Amniotic stem cell (primary cell): Measurements from ENCODE around the gene SPDYE1.
"Not testable (repeated sequence)": the region's sequence is repeated elsewhere in the genome, so short reads cannot be mapped to it uniquely, and the experiment has no call there.

Source experiments
- DNase-seq: peaks from one replicate; lab custom pipeline; 2025; lab: John Stamatoyannopoulos, UW

Gene SPDYE1, protein sequence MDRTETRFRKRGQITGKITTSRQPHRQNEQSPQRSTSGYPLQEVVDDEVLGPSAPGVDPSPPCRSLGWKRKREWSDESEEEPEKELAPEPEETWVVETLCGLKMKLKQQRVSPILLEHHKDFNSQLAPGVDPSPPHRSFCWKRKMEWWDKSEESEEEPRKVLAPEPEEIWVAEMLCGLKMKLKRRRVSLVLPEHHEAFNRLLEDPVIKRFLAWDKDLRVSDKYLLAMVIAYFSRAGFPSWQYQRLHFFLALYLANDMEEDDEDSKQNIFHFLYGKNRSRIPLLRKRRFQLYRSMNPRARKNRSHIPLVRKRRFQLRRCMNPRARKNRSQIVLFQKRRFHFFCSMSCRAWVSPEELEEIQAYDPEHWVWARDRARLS

DNA sequence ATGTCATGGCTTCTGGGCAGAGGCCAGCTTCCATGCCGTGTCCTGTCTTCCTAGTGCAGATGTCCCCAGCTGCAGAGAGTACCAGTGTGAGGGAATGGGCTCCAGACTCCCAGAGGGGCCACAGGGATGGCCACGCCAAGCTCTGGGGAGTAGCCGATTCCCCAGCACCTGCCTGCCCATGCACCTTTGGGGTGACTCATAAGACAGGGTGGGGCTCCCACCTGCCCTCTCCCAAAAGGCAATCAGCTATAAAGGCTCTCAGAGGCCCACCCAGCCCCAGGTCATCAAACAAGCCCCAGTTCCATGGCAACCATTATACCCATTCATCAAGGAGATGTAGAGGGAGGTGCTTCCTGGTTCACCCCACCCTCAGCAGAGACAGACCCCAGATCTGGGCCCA, at the start of gene SPDYE1:
Gene SPDYE1 (plus strand): TSS at position 366 of the 400 bp plus-strand sequence. CDS start 2,053 bp downstream, outside the sequence.
- DNase-seq: not testable (repeated sequence)

DNA sequence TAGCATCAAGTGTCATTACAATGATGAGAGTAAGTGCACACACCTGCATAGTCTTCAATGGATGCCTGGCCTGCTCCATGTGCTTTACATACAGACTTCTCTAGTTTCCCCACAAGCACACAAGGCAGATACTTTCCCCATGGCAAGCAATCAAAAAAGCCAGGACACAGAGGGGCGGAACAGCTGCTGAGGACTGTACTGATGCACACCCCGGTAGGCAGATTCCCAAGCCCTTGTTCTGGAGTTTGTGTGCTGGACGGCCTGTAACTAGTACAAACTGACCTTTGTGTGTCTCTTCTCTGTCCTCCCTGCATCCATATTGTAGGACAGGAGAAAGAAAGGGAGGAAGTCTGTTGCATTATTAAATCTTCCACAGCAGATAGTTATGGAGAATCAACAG, 45.7 kb upstream of the SPDYE1 start:
- no peak for DNase-seq

DNA sequence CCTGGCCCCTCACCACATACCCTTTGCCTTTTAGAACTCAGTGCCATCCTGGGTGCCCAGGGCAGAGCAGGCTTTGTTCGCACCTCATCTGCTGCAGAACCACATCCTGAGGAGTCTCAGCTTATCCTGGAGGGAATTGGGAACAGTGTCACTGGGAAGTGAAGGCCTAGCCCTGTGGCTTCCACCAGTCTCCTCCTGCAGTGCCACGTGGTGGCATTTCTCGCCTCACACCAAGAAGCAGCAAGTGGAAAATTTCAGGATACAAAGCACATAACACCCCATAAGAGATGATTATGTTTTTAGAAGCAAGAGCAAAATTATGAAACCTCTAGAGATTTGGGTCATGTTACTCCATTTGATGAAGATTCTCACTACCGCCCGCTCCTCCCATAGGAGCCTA, 44.6 kb upstream of the SPDYE1 start:
- DNase-seq: no peak

DNA sequence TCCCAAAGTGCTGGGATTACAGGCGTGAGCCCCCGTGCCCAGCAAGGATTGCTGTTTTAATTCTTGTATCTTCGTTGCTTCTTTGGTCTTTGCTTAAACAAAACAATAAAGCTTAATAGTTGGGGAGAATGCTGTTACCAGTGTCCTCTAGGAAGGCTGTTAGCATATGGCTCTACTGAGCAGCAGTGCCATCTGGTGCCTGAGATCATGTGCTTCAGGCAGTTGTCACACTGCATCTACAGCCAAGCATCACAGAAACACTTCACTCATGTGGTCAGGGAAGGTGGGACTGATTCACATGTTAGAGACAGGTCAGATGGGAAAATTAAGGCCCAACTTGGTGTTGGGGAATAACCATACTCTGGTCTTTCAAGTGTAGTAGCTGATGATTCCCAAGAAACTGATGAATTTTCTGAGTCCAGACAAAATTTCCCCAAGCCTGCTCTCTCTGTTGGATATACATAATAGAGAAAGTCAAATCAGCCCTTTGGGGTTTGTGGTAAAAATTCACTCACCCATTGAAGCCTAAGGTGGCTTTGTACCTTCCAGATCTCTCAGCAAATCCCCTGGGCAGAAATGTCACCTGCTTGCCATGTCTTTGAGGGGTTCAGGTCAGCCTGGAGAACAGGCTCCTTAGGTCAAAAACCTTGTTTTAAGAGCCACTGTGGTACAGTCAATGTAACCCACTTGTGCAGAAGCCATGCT, 43.0 kb upstream of the SPDYE1 start:
- DNase-seq: no peak

DNA sequence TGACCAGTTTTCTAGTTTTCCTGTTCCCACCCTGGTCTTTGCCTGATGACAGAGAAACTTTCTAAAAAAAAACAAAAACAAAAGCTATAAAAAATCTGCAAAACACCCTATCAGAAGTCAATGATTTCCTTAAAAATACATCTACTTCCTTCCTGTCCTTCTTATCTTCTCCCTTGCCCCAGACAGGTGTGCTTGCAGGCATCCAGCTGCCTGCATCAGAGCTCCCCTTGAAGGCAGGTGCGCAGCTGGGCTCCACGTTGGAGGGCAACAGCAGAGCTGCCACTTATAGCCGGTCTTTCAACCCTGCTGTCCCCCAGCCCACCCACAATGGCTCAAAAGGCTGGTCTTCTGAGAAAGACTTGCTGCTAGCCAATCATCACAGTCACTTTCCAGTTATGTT, 41.7 kb upstream of the SPDYE1 start:
- DNase-seq: no peak

DNA sequence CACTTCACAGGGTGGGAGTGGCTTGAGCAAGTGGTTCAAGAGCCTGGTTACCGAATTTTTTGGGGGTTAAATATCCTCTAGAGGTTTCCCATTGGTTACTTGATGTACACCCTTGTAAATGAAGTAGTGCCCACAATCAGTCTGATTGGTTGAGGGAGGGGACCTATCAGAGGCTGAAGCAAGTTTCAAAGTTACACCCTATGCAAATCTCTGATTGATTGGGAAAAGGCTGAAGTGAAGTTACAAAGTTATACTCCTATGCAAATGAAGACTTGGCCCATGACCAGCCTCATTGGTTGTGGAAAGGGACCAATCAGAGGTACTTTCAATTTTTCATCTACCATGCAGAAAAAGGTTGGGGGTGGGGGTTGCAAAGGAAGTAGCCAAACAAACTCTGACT, 36.8 kb upstream of the SPDYE1 start:
- no peak for DNase-seq

DNA sequence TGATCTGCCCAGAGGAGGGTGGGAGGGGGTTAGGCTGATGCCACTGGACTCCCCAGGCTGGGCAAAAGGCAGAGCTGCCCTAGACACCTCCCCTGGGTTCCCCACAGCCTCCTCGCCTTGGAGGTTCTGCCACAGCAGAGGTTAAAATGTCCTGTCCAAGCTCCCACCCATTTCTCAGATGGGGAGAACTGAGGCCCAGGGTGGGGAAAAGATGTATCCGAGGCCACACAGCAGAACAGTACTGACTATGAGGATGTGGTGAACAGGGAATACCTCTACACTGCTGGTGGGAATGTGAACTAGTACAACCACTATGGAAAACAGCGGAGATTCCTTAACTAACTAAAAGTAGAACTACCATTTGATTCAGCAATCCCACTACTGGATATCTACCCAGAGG, 31.3 kb upstream of the SPDYE1 start:
- not testable (repeated sequence) for DNase-seq

DNA sequence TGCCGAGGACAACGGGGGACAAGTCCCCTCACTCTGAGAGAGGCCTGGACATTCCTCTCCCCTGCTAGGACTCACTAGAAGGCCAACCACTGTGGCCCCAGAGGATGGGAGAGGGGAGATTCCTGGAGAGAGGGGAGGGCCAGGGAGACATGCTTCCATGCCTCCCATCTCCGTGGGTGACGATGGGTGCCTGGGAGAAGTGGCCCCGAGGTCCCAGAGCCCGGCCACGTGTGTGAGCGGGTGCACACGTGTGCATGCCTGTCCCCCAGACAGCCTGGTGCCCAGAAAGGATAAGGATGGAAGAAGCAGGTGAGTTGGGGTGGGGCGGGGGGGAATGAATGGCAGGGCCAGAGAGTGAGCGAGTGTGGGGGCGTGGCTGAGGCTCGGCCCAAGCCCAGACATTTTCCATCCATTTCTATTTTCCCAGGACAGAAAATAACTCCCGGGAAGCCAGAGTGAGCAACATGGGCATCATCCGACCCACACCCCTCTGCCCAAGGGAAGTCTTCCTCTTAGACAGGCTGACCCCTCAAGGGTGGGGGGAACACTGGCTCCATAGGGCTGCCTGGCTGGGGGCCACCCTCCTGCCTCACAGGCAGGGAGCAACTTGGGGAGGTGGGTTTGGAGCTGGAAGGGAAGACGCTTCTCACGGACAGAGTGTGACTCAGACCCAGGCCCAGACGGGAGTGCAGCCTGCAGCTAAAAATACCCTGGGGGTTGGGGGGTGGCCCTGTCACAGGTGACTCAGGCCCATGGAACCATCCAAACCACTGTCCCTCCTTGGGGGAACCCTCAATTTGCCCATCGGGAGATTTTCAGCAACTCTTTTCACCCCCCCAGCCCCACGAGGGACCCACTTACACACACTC, 29.3 kb upstream of the SPDYE1 start:
- DNase-seq: not testable (repeated sequence)

DNA sequence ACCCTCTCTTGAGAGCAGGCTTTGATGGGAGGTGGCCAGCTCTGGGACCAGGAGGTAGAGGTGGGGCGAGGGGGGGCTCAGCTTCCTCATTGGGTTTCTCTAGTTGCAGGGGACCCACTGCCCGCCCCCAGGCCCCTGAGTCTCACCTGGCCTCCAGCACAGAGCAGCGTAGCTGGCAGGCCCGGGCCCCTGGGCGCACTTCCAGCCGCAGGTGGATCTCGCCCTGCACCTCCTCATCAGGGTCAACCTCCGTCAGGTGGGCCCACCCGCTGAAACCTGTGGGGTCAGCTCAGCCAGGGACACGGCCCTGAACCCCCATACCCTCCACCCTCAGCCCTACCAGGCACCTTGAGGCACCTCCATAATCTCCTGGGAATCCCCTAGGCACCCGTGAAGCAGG, 28.1 kb upstream of the SPDYE1 start:
- DNase-seq: not testable (repeated sequence)

DNA sequence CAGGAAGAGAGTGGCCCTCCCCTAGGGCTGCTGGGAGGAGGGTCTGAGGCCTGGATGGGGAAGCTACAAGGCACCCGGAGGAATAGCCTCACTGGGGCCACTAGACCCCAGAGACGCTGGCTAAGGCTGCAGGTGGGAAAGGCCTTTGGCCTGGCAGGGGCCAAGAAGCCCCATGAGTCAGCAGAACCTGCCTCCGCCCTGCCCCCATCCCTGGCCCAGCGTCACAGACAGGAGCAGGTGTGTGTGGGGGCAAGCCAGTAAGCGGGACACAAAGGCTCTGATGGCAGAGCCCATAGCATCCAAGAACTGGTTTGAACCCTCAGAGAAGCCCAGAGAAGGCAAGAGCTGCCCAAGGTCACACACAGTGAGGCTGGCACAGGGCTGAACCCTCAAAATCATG, 27.0 kb upstream of the SPDYE1 start:
- not testable (repeated sequence) for DNase-seq

DNA sequence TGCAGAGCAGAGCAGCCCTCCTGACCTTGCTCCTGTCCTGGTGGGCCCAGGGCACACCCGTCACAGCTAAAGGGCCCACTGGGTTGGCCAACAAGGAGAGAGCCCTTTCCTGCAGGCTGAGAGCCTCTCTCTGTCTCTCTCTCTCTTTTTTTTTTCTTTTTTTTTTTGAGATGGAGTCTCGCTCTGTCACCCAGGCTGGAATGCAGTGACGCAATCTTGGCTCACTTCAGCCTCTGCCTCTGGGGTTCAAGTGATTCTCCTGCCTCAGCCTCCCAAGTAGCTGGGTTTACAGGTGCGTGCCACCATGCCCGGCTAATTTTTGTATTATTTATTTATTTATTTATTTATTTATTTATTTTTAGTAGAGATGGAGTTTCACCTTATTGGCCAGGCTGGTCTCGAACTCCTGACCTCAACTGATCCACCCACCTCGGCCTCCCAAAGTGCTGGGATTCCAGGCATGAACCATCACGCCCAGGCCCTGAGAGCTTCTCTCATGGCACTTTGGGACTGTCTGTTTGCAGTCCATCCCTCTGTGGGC, 23.6 kb upstream of the SPDYE1 start:
- DNase-seq: not testable (repeated sequence)

DNA sequence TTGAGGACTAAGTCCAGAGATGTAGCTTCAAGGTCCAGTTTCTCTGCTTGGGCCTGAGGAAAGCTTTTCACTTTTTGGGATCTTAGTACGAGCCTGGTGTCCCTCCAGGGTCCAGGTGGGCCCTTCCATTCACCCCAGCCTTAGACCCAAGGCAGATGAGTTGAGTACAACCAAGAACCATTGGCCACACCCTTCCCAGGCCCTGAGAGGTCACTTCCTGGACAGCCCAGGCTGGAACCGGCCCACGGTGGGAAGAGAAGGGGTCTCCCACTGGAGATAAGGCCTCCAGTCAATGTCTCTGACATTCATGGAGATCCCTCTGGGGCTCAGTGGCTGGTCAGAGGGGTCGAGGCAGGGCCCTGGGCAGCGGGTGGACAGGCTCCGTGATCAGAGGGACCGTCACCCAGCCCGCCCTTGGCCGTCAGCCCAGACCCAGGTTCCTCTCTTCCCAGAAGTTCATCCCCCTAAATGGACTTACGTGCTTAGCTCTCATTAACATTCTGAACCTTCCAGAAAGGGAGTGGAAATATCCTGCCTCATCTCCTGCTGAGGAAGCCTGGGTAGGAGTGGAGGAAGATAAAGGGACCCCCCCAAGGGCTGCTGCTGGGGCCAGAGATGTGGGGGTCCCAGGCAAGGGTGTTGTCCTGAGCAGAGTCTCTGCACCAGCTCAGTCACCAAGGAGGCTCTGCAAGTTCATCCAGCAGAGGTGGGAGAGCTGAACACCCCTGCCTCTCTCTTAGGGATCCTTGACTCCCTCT, 22.8 kb upstream of the SPDYE1 start:
- not testable (repeated sequence) for DNase-seq

DNA sequence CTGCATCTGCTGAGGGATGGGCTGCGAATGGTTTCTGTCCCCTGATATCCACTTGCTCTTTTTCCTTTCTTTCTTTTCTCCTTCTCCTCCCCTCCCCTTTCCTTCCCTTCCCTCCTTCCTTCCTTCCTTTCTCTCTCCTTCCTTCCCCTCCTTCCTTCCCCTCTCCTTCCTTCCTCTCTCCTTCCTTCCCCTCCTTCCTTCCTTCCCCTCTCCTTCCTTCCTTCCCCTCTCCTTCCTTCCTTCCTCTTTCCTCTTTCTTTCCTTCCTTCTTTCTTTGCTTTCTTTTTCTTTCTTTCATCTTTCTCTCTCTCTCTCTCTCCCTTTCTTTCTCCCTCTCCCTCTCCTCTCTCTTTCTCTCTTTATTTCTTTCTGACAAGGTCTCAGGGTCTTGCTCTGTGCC, 20.2 kb upstream of the SPDYE1 start:
- no peak for DNase-seq

DNA sequence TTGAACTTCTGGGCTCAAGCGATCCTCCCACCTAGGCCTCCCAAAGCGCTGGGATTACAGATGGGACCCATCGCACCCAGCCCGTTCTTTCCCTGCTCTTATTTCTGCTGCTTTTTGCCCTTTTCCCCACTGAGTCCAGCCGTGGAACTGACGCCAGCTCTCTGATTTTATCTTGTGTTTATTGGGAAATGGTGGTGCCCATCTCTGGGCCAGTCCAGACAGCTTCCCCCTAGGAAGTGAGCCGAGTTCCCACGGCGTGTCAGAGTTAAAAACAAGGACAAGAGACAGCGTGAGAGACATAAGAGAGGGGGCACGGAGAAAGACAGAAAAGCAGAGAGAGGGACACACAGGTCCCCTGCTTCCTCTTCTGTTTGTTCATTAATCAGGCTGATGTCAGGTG, 19.6 kb upstream of the SPDYE1 start:
- not testable (repeated sequence) for DNase-seq

DNA sequence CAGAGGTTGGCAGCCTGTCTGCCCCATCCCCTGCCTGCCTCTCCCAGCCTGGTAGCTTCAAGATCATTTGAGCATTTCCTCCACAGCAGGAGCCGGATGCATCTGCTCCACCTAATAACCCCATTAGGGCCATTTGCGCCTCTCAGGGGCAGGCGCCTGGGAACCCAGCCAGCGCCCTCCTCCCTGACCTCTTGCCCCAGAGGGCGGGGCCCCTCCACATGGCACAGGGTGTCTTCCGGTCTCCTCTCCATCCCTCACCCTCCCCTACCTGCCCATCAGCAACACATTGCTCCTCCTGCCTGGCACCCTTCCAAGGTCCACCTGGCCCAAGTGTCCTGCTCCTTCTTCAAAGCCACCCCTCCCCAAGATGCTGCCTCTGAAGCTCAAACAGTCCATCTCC, 14.8 kb upstream of the SPDYE1 start:
- not testable (repeated sequence) for DNase-seq

DNA sequence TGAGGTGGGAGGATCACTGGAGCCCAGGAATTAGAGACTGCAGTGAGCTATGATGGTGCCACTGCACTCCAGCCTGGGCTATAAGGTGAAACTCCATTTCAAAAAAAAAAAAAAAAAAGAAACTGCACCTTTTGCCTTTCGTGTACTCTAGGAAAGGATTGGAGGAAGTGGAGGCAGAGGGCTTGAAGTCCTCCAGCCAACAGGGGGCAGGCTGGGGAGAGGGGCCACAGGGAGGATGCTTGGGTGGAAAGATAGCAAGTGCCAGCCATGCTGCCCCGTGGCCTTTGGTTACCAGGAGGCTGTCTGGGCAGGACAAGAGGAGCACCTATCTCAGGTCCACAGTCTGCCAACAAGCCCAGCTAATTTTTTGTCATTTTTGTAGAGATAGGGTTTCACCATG, 14.0 kb upstream of the SPDYE1 start:
- not testable (repeated sequence) for DNase-seq

DNA sequence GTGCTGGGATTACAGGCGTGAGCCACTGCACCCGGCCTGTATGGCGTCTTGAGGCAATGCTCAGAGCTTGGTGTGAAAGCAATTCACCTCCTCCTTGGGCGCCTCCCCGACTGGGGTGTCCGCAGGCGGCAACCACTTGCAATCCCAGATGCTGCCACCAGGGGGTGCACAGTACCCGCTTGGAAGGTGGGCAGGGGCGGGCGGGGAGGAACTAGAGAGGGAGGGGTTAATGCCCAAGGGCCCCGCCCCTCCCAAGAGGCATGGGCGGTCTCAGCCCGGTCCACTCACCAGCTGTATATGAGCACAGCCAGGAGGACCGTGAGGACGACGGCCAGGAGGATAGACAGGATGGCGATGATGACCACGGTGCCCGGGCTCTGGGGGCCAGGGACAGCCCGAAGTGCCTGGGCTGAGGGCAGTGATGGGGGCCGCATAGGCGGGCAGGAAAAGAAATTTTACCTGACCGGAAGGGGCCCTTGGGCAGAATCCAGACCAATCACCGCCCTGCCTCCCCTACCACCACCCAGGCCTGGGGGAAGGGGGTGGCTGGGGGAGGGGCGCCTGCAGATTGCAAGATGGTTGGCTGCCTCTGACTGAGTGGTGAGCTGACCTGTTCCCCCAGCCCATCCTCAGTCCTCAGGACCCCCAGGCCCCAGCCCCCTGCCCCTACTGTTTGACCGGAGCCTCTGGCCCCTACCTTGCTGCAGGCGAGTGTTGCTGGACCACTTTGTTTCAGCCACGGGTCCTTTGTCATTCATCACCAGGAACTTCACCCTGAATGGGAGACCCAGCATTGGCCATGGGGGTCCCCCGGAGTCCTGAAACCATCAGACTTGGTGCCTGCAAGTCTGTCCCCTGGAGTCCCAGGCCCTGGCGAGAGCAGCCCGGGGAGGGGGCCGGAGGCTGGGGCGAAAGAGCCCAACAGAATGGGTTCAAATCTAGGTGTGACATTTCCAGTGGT, 11.5 kb upstream of the SPDYE1 start:
- not testable (repeated sequence) for DNase-seq

DNA sequence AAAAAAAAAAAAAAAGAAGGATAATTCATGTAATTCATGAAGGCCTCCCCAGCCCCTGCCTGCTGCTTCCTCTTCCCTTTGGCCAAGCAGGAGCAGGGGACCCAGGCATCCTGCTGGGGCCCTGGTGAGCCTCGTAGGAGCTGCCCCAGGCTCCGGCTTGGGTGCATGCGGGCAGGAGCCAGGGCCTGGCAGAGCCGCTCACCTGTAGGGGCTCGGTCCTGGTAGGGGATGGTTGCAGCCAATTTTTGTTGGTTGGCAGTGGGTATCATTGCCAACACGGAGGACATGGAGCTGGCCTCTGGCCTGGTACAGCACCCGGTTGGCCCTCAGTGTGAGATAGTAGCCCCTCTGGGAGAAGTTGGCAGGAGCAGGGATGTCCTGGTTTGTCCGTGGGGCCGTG, 10.2 kb upstream of the SPDYE1 start:
- DNase-seq: not testable (repeated sequence)

DNA sequence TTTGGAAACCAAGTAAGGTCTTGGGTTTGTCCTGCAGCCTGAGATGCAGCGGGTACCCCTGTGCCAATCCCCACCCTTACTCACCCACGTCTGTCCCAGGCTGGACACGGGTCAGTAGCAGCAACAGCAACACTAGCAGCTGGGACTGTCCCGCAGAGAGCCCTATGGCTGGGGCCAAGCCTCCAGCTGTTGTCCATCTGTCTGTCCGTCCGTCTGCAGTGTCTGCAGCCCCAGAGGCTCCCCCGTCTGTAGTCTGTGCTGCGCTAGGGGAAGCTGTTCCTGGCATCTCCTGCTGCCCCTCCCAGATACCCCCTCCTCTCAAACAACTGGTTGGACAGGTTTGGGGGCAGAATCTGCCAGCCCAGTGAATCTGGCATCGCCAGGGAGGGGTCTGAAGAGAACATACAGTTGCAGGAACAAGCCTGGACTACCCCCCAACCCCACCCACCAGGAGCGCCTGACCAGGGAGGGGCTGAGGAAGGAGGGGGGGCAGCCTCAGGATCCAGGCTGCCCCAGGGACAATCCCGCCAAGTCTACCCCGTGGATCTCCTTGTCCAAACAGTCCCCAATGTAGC, 7.6 kb upstream of the SPDYE1 start:
- DNase-seq: not testable (repeated sequence)

DNA sequence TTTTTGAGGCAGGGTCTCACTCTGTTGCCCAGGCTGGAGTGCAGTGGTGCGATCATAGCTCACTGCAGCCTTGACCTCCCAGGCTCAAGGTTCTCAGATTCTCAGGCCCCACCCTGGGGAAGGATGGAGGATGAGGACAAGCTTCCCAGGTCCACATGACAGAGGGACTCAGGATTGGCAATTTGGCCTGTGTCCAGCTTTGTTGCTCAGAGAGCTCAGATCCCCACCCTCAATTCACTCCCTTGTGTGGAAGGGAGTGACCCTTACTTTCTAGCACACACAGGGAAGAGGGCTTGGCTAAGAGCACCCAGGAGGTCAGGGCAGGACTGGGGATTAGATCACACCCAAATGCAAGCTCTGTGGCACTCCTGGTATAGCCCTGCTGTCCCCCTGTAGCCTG, 6.9 kb upstream of the SPDYE1 start:
- DNase-seq: not testable (repeated sequence)
